Naive B cell (primary cell): ENCODE measurements around the gene DCUN1D5. TPM values are rescaled to one million over a fixed set of nuclear protein-coding genes. Genes with fewer than 3 reads are reported as not detected.
A peak's percentile ranks its signal among the peaks of the same experiment; 100 is the strongest.

Source experiments
- ATAC-seq, 2 donors: fragments of 150-1000 bp; cut with Tn5 transposase; 2 replicates each; pipeline ENCODE4 v1.10.0; 2021; ENCODE audit warnings: low read depth in 2 of 2, mild to moderate bottlenecking in 2 of 2, moderate library complexity in 2 of 2
- DNase-seq: peaks from one replicate; pipeline ENCODE4 v3.0.0; 2022
- H3K27ac Mint-ChIP-seq, 6 donors: one replicate each; pipeline ENCODE4 v1.8.0; 2020 to 2022; ENCODE audit warnings: mild to moderate bottlenecking in 6 of 6, mixed read lengths in 6 of 6, moderate library complexity in 5 of 6, inconsistent platforms in 2 of 6
- H3K27me3 Mint-ChIP-seq, 3 donors: one replicate each; pipeline ENCODE4 v1.8.0; 2021 to 2022; ENCODE audit warnings: mixed read lengths in 3 of 3, mild to moderate bottlenecking in 1 of 3
- H3K36me3 Mint-ChIP-seq, 2 donors: one replicate each; pipeline ENCODE4 v1.8.0; 2020 to 2022; ENCODE audit warnings: mixed read lengths in 2 of 2, inconsistent platforms in 1 of 2, mild to moderate bottlenecking in 1 of 2
- H3K4me1 Mint-ChIP-seq, 3 donors: one replicate each; pipeline ENCODE4 v1.8.0; 2020 to 2022; ENCODE audit warnings: mixed read lengths in 3 of 3, inconsistent platforms in 1 of 3, mild to moderate bottlenecking in 1 of 3, moderate library complexity in 1 of 3
- H3K4me3 Mint-ChIP-seq, 8 donors: one replicate each; pipeline ENCODE4 v1.8.0; 2020 to 2022; ENCODE audit warnings: mild to moderate bottlenecking in 8 of 8, mixed read lengths in 8 of 8, moderate library complexity in 8 of 8, inconsistent platforms in 2 of 8
- H3K9me3 Mint-ChIP-seq, 7 donors: one replicate each; pipeline ENCODE4 v1.8.0; 2020 to 2022; ENCODE audit warnings: mixed read lengths in 7 of 7, mild to moderate bottlenecking in 5 of 7, inconsistent platforms in 2 of 7, moderate library complexity in 1 of 7
- polyA plus RNA-seq, 6 donors: library from polyadenylated mRNA; unstranded; fragments of 300-500 nt; fragmentation: Illumina TruSeq; gene quantifications; one replicate each; pipeline ENCODE4 v1.2.3, GENCODE V29; 2021; ENCODE audit warnings: low read depth in 6 of 6

The DCUN1D5 gene
- 10 to 100 TPM; 17.1 to 33.4 (median 25.9) TPM for polyA plus RNA-seq

GRCh38 chr11:103091801-103092524, at the start of gene DCUN1D5:
Gene DCUN1D5 (minus strand): TSS chr11:103092160. CDS start chr11:103091872, 288 bp downstream.
- ATAC-seq, result peak; percentile 99
- peak within 1 kb of the TSS; percentile 91 to 98 (median 94) for H3K4me3 Mint-ChIP-seq
- H3K27ac Mint-ChIP-seq, result peak within 1 kb of the TSS; percentile 91 to 99 (median 97)
- H3K27me3 Mint-ChIP-seq, result peaks cover 29 to 38% (median 33%) of the 10 kb centered on the region in 3 donors
- peaks cover 12 to 30% (median 24%) of the 10 kb centered on the region in 3 donors for H3K4me1 Mint-ChIP-seq
- no peaks in the 10 kb centered on the region for H3K36me3 Mint-ChIP-seq
- DNase-seq, result peak; percentile 90
- peaks cover 0 to 8% (median 2%) of the 10 kb centered on the region in 7 donors for H3K9me3 Mint-ChIP-seq

GRCh38 chr11:103125462-103125861, 33.5 kb upstream of the DCUN1D5 start:
- Mint-ChIP-seq H3K27me3 (no peaks in the 10 kb centered on the region), H3K4me1 (no peaks in the 10 kb centered on the region), H3K36me3 (peaks cover 0 to 5% of the 10 kb centered on the region in 2 donors), H3K4me3 (no peak overlapping the region), H3K9me3 (no peaks in the 10 kb centered on the region), H3K27ac (no peak overlapping the region)
- ATAC-seq (no peak), DNase-seq (no peak)

GRCh38 chr11:103114836-103115235, 22.9 kb upstream of the DCUN1D5 start:
- Mint-ChIP-seq H3K4me1 (peaks cover under 1 to 4% (median 1%) of the 10 kb centered on the region in 3 donors), H3K36me3 (no peaks in the 10 kb centered on the region), H3K4me3 (no peak overlapping the region), H3K9me3 (no peaks in the 10 kb centered on the region), H3K27ac (no peak overlapping the region), H3K27me3 (no peaks in the 10 kb centered on the region)
- ATAC-seq (no peak), DNase-seq (no peak)

GRCh38 chr11:103112364-103112763, 20.4 kb upstream of the DCUN1D5 start:
- H3K4me1 Mint-ChIP-seq, result peaks cover 6 to 16% (median 11%) of the 10 kb centered on the region in 3 donors
- H3K4me3 Mint-ChIP-seq, result peak overlapping the region in 1 of 8 donors; percentile 48
- no peak overlapping the region for H3K27ac Mint-ChIP-seq

GRCh38 chr11:103111400-103111799, 19.4 kb upstream of the DCUN1D5 start:
- H3K4me1 Mint-ChIP-seq, result peaks cover 6 to 16% (median 11%) of the 10 kb centered on the region in 3 donors
- no peaks in the 10 kb centered on the region for H3K9me3 Mint-ChIP-seq
- H3K27ac Mint-ChIP-seq, result peak overlapping the region in 2 of 6 donors; percentile 2 to 3
- no peaks in the 10 kb centered on the region for H3K36me3 Mint-ChIP-seq
- no peak for DNase-seq
- ATAC-seq, result no peak
- H3K27me3 Mint-ChIP-seq, result no peaks in the 10 kb centered on the region
- H3K4me3 Mint-ChIP-seq, result peak overlapping the region in 1 of 8 donors; percentile 48

More at GRCh38 chr11:103112364-103112763, 20.4 kb upstream of the DCUN1D5 start:
- Mint-ChIP-seq H3K27me3 (no peaks in the 10 kb centered on the region), H3K36me3 (no peaks in the 10 kb centered on the region), H3K9me3 (no peaks in the 10 kb centered on the region)
- ATAC-seq (no peak), DNase-seq (no peak)

GRCh38 chr11:103110391-103110790, 18.4 kb upstream of the DCUN1D5 start:
- peak overlapping the region in 3 of 6 donors; percentile 76 to 98 (median 88) for H3K27ac Mint-ChIP-seq
- peak overlapping the region in 7 of 8 donors; percentile 55 to 100 (median 97) for H3K4me3 Mint-ChIP-seq
- no peaks in the 10 kb centered on the region for H3K27me3 Mint-ChIP-seq
- H3K9me3 Mint-ChIP-seq, result no peaks in the 10 kb centered on the region
- ATAC-seq (no peak), DNase-seq (no peak)
- H3K36me3 Mint-ChIP-seq, result no peaks in the 10 kb centered on the region
- H3K4me1 Mint-ChIP-seq, result peaks cover 6 to 16% (median 11%) of the 10 kb centered on the region in 3 donors

GRCh38 chr11:103109818-103110388, 17.9 kb upstream of the DCUN1D5 start:
- ATAC-seq, result peak; percentile 6 to 13
- H3K27ac Mint-ChIP-seq, result peak overlapping the region; percentile 88 to 99 (median 94)
- DNase-seq, result no peak
- H3K36me3 Mint-ChIP-seq, result no peaks in the 10 kb centered on the region
- H3K4me3 Mint-ChIP-seq, result peak overlapping the region; percentile 93 to 100 (median 98)
- H3K27me3 Mint-ChIP-seq, result peaks cover under 1 to 1% (median 1%) of the 10 kb centered on the region in 3 donors
- no peaks in the 10 kb centered on the region for H3K9me3 Mint-ChIP-seq
- H3K4me1 Mint-ChIP-seq, result peaks cover 6 to 16% (median 11%) of the 10 kb centered on the region in 3 donors

- DNase-seq (peak; percentile 87), ATAC-seq (peak; percentile 93 to 94)
- H3K36me3 Mint-ChIP-seq, result no peaks in the 10 kb centered on the region
- no peaks in the 10 kb centered on the region for H3K9me3 Mint-ChIP-seq
- peaks cover 8% of the 10 kb centered on the region in 3 donors for H3K27me3 Mint-ChIP-seq
- H3K27ac Mint-ChIP-seq, result peak within 1 kb of the TSS; percentile 88 to 99 (median 94)
- peaks cover 6 to 16% (median 11%) of the 10 kb centered on the region in 3 donors for H3K4me1 Mint-ChIP-seq
- H3K4me3 Mint-ChIP-seq, result peak within 1 kb of the TSS; percentile 93 to 100 (median 98)
Measured at GRCh38 chr11:103108933-103109817, 17.2 kb upstream of the DCUN1D5 start, which contains the start of gene DYNC2H1. Gene DYNC2H1 (plus strand): TSS chr11:103109426. CDS start chr11:103109575, 149 bp downstream.

- peaks cover 0 to 7% (median under 1%) of the 10 kb centered on the region in 7 donors for H3K9me3 Mint-ChIP-seq
- H3K4me1 Mint-ChIP-seq, result peaks cover 4 to 5% (median 5%) of the 10 kb centered on the region in 3 donors
- no peak for ATAC-seq
- no peak overlapping the region for H3K4me3 Mint-ChIP-seq
- H3K27ac Mint-ChIP-seq, result no peak overlapping the region
- no peaks in the 10 kb centered on the region for H3K36me3 Mint-ChIP-seq
- peaks cover 69 to 80% (median 71%) of the 10 kb centered on the region in 3 donors for H3K27me3 Mint-ChIP-seq
- no peak for DNase-seq
Measured at GRCh38 chr11:103097279-103097678, 5.3 kb upstream of the DCUN1D5 start.

- Mint-ChIP-seq H3K36me3 (no peaks in the 10 kb centered on the region), H3K9me3 (peaks cover 0 to 8% (median 2%) of the 10 kb centered on the region in 7 donors), H3K27me3 (peaks cover 25 to 31% (median 26%) of the 10 kb centered on the region in 3 donors), H3K4me1 (peaks cover 12 to 34% (median 26%) of the 10 kb centered on the region in 3 donors), H3K27ac (peak overlapping the region; percentile 49 to 99 (median 97)), H3K4me3 (peak overlapping the region; percentile 91 to 98 (median 94))
- ATAC-seq (peak; percentile 39 to 44), DNase-seq (peak; percentile 27)
Measured at GRCh38 chr11:103091064-103091800, 728 bp downstream of the DCUN1D5 start.

- Mint-ChIP-seq H3K27me3 (no peaks in the 10 kb centered on the region), H3K27ac (peak overlapping the region in 2 of 6 donors; percentile 4 to 61), H3K36me3 (no peaks in the 10 kb centered on the region), H3K4me3 (no peak overlapping the region), H3K4me1 (peaks cover 6 to 26% (median 19%) of the 10 kb centered on the region in 3 donors), H3K9me3 (no peaks in the 10 kb centered on the region)
- ATAC-seq (no peak), DNase-seq (no peak)
Measured at GRCh38 chr11:103086461-103086860, 5.5 kb downstream of the DCUN1D5 start.

GRCh38 chr11:103085758-103086365, 6.1 kb downstream of the DCUN1D5 start:
- H3K36me3 Mint-ChIP-seq, result no peaks in the 10 kb centered on the region

More at GRCh38 chr11:103085758-103086365, 6.1 kb downstream of the DCUN1D5 start:
- peaks cover under 1 to 20% (median 15%) of the 10 kb centered on the region in 3 donors for H3K4me1 Mint-ChIP-seq
- DNase-seq, result no peak
- H3K27me3 Mint-ChIP-seq, result no peaks in the 10 kb centered on the region
- ATAC-seq, result no peak
- no peak overlapping the region for H3K4me3 Mint-ChIP-seq
- H3K9me3 Mint-ChIP-seq, result no peaks in the 10 kb centered on the region
- peak overlapping the region in 1 of 6 donors; percentile 4 for H3K27ac Mint-ChIP-seq
